ENCODE results near the gene TMEM120A. TPM values are rescaled to one million over a fixed set of nuclear protein-coding genes. Genes with fewer than 3 reads are reported as not detected.

TMEM120A gene
- total RNA-seq, 2 experiments from 2014 or later: 17.3 to 19.9 TPM

DNA sequence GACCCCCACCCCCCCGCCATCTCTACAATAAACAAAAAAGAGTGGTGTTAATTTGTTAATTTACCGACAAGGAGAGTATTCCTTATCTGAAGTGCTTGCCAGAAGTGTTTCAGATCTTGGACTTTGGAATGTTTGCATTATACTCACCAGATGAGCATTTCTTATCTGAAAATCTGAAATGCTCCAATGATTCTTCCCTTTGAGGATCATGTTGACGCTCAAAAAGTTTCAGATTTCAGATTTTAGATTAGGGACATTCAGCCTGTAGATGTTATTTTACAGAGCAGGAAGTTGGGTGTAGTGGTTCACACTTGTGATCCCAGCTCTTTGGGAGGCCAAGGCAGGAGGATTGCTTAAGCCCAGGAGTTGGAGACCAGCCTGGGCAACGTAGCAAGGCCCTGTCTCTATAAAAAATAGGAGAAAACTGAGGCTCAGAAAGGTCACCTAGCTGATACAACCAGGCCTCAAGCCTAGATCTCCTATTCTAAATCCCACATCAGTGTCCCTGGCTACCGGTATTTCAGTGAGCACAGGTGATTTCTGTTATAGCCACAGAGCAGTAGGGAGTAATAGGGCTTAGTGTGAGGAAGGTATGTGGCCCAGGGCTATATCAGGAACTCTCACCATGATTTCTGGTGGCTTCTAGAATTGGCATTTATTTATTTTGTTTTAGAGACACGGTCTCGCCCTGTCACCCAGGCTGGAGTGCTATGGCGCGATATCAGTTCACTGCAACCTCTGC, 35.4 kb downstream of the TMEM120A start:
- DNase-seq: no peak
- ChIA-PET POLR2A (no interaction called here), CTCF (interaction anchor here (0.8 kb wide), 1 partner anchor 54 kb away, joined by 3 read pairs; no protein-coding TSS in a partner anchor)
- H3K9me3 Mint-ChIP-seq: no peaks in the 10 kb centered on the region
- no peak overlapping the region for H3K27ac Mint-ChIP-seq
- H3K4me3 Mint-ChIP-seq: no peak overlapping the region
- H3K36me3 Mint-ChIP-seq (ENCODE audit: low read depth): peaks cover 7% of the 10 kb centered on the region
- H3K27me3 Mint-ChIP-seq: no peaks in the 10 kb centered on the region
- no peaks in the 10 kb centered on the region for H3K4me1 Mint-ChIP-seq

DNA sequence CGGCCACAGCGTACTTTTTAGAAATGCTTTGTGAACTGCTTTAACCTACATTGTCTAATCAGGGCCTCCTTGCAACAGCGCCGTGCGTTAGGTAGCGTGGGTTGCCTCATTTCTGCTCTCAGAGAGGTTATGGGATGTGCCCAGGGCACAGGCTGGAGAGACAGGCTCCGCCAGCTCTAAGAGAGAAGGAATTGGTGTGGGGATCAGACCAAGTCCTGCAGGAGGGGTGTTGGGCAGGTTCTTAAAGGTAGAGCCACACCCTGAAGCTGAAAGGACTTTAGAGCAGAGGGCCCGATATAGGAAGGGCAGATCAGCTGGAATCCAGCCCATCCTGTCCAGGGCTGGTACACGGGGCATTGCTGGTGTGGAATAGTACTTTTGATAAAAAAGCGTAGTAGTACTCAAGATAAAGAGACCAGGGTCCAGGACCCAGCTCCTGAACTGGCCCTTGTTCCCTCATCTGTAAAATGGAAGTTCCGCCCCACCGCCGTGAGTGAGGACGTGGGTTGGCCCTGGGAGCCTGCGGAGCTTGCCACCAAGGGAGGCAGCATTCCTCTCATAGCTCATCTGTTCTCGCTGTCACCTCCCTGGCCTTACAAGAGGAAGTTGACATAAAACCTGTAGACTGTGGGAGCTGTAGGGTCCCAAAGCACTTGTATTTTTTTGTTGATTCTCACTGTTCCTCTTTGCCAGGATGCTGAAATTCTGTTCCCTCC, 37.2 kb downstream of the TMEM120A start:
- Mint-ChIP-seq H3K9me3 (no peaks in the 10 kb centered on the region), H3K36me3 (ENCODE audit: low read depth) (peaks cover 7% of the 10 kb centered on the region), H3K27me3 (no peaks in the 10 kb centered on the region), H3K4me3 (no peak overlapping the region), H3K27ac (no peak overlapping the region), H3K4me1 (no peaks in the 10 kb centered on the region)
- DNase-seq: no peak
- CTCF ChIA-PET: interaction anchor here (1.0 to 2.0 kb wide), 4 partner anchors 10 to 226 kb away, joined by 3 to 7 read pairs (median 4); no protein-coding TSS in a partner anchor
- POLR2A ChIA-PET: no interaction called here

DNA sequence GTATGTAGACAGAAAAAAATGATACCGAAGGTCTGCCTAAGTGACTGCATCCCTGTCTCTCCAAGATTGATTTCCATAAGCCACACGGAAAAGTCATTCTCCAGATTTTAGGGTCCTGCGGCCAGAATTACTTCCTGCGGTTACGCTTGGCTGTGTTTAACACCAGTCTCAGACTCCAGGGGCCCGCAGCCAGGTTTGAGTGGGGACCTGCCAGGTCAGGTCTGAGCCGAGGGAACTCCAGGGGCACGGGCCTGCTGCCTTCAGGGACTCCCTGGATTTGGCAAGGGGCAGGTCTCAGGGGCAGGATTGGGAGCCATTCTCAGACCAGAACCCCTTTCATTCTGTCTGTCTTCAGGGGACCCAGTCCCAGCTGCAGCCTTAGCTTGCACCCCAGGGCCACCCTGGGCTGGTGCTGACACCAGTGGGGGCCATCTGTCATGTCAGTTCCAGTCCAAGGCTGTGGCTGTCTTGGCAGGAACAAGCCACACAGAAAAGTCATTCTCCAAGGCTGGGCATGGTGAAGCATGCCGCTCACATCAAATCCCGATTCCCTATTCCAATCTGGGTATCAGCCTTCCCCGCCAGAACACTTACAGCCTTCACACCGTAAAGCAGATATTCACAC, 39.0 kb downstream of the TMEM120A start:
- no peak overlapping the region for H3K4me3 Mint-ChIP-seq
- no peak for DNase-seq
- H3K9me3 Mint-ChIP-seq: no peaks in the 10 kb centered on the region
- no peaks in the 10 kb centered on the region for H3K27me3 Mint-ChIP-seq
- H3K27ac Mint-ChIP-seq: no peak overlapping the region
- ChIA-PET POLR2A (no interaction called here), CTCF (interaction anchor here (1.0 kb wide), 1 partner anchor 250 kb away, joined by 3 read pairs; no protein-coding TSS in a partner anchor)
- peaks cover 7% of the 10 kb centered on the region for H3K36me3 Mint-ChIP-seq (ENCODE audit: low read depth)
- no peaks in the 10 kb centered on the region for H3K4me1 Mint-ChIP-seq

DNA sequence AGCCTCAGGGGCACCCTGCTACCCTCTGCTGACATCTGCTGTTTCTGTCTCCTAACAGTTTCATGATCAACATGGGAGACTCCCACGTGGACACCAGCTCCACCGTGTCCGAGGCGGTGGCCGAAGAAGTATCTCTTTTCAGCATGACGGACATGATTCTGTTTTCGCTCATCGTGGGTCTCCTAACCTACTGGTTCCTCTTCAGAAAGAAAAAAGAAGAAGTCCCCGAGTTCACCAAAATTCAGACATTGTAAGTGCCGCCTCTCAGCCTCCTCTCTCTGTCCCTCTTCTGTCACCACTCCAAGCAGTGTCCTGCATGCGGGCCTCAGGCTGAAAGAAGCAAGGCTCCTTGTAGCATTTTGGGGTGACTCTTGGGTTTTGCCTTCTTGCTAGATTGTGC, 40.5 kb downstream of the TMEM120A start:
- Mint-ChIP-seq H3K4me3 (no peak overlapping the region), H3K4me1 (no peaks in the 10 kb centered on the region), H3K36me3 (ENCODE audit: low read depth) (peaks cover 7% of the 10 kb centered on the region), H3K27me3 (no peaks in the 10 kb centered on the region), H3K9me3 (no peaks in the 10 kb centered on the region), H3K27ac (no peak overlapping the region)
- POLR2A ChIA-PET: no interaction called here
- CTCF ChIA-PET: no interaction called here
- DNase-seq: no peak

DNA sequence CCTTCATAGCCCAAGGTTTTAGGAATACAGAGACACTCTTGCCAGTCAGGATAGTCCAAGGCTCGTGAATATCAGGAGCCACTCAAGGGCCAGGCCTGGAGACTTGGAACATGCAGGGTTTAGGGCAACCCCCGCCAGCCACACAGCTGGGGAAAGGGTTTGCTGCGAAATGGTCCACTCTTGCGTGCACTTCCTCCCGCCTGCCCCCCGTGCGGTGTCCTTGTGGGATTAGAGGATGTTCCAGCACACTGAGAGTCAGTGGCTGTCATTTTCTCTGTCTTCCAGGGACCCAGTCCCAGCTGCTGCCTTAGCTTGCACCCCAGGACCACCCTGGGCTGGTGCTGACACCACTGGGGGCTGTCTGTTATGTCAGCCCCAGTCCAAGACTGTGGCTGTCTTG, 41.0 kb downstream of the TMEM120A start:
- ChIA-PET POLR2A (no interaction called here), CTCF (no interaction called here)
- Mint-ChIP-seq H3K27ac (no peak overlapping the region), H3K27me3 (no peaks in the 10 kb centered on the region), H3K36me3 (ENCODE audit: low read depth) (peaks cover 7% of the 10 kb centered on the region), H3K4me1 (no peaks in the 10 kb centered on the region), H3K4me3 (no peak overlapping the region), H3K9me3 (no peaks in the 10 kb centered on the region)
- DNase-seq: no peak

DNA sequence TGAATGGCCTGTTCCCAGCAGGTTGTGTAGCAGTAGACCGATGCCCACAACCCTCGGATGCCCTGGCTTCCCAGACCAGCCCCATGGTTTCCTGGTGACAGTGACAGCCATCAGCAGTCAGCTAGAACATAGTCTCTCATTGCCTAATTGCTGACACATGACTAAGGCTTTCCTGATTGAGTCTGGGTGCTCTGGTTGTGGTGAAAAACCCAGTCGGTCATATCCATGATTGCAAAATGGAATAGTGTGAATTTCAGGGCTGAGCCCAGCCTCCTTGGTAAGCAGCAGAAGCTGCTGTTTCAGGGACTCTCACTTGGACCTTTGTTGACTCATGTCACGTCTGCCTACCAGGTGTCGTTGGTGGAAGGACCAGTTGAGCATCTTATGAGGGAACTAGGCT, 42.9 kb downstream of the TMEM120A start:
- H3K27ac Mint-ChIP-seq: no peak overlapping the region
- peaks cover 5% of the 10 kb centered on the region for H3K36me3 Mint-ChIP-seq (ENCODE audit: low read depth)
- no peak overlapping the region for H3K4me3 Mint-ChIP-seq
- CTCF ChIA-PET: no interaction called here
- DNase-seq: no peak
- no peaks in the 10 kb centered on the region for H3K9me3 Mint-ChIP-seq
- H3K27me3 Mint-ChIP-seq: no peaks in the 10 kb centered on the region
- H3K4me1 Mint-ChIP-seq: no peaks in the 10 kb centered on the region
- POLR2A ChIA-PET: no interaction called here

DNA sequence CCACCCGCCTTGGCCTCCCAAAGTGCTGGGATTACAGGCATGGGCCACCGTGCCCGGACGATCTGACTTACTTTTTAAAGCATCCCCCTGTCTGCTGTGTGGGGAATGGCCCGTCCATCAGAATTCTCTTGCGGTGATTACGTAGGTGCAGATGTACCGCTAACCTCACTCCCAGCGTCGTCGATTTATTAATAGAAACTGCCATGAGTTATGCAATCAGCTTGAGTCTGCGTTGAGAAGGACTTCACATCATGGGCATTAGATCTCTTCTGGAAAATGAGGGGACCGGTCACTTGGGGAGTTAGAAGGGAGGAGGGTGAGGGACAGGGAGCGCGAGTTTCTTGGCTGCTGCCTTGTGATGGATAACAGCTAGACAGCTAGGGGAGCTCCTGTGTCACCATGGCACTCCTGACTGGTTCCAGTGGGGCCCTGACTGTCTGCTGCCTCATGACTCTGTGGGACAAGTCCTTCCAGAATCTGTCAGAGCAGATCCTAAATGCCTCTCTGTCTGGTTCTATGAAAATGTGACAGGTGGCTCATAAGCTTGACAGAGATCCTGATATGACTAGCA, 44.2 kb downstream of the TMEM120A start:
- Mint-ChIP-seq H3K9me3 (no peaks in the 10 kb centered on the region), H3K36me3 (ENCODE audit: low read depth) (no peaks in the 10 kb centered on the region), H3K4me3 (no peak overlapping the region), H3K27me3 (no peaks in the 10 kb centered on the region), H3K27ac (no peak overlapping the region), H3K4me1 (no peaks in the 10 kb centered on the region)
- ChIA-PET POLR2A (no interaction called here), CTCF (no interaction called here)
- no peak for DNase-seq

DNA sequence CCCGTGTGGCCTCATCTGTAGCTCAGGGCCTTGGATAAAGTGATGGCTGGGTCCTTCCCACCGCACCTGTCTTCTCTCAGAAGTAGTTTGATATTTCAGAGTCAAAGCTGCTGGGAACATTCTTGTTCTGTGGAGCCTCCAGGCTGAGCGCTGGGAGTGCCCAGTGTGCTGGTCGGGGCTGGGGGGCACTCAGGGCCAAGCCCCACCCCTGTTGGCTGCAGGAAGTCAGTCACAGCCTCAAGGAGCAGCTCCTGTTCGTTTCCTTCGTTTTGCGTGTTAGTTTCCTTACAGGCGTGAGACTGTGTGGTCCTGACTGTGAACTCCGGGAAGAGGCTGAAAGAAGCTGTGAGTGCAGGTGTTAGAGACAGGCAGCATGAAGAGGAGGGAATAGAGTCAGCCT, 46.2 kb downstream of the TMEM120A start:
- H3K36me3 Mint-ChIP-seq (ENCODE audit: low read depth): no peaks in the 10 kb centered on the region
- no peaks in the 10 kb centered on the region for H3K27me3 Mint-ChIP-seq
- no peaks in the 10 kb centered on the region for H3K9me3 Mint-ChIP-seq
- H3K4me3 Mint-ChIP-seq: no peak overlapping the region
- peaks cover 3% of the 10 kb centered on the region for H3K4me1 Mint-ChIP-seq
- CTCF ChIA-PET: interaction anchor here (1.0 to 2.5 kb wide), 3 partner anchors 9 to 63 kb away, joined by 3 to 7 read pairs (median 3); no protein-coding TSS in a partner anchor
- DNase-seq: no peak
- H3K27ac Mint-ChIP-seq: no peak overlapping the region
- POLR2A ChIA-PET: no interaction called here

DNA sequence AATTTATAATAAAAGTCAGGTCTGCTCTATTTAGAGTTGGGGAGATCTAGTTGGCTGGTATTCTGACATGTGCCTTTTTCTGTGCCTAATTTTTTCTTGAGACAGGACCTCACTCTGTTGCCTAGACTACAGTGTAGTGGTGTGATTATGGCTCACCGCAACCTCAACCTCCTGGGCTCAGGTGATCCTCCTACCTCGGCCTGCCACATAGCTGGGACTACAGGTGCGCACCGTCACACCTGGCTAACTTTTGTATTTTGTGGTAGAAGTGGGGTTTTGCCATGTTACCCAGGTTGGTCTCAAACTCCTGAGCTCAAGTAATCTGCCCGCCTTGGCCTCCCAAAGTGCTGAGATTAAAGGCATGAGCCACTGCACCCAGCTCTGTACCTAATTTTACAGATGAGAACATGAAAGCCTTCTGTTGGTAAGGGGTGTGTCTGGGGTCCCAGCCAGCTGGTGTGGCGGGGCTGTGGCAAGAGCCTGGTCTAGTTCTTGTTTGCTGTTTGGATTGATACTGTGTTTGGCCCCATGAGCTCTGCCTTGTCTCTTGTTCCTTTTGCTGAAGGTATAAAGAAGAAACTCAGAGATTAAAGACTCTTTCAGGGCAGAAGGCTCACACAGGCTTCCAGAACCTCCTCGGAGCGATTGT, 48.1 kb downstream of the TMEM120A start:
- ChIA-PET CTCF (interaction anchor here (0.6 to 2.5 kb wide), 4 partner anchors 10 to 193 kb away, joined by 3 to 7 read pairs (median 4); no protein-coding TSS in a partner anchor), POLR2A (no interaction called here)
- Mint-ChIP-seq H3K4me1 (peaks cover 3% of the 10 kb centered on the region), H3K27ac (no peak overlapping the region), H3K4me3 (no peak overlapping the region), H3K9me3 (no peaks in the 10 kb centered on the region), H3K36me3 (ENCODE audit: low read depth) (no peaks in the 10 kb centered on the region), H3K27me3 (no peaks in the 10 kb centered on the region)
- no peak for DNase-seq

DNA sequence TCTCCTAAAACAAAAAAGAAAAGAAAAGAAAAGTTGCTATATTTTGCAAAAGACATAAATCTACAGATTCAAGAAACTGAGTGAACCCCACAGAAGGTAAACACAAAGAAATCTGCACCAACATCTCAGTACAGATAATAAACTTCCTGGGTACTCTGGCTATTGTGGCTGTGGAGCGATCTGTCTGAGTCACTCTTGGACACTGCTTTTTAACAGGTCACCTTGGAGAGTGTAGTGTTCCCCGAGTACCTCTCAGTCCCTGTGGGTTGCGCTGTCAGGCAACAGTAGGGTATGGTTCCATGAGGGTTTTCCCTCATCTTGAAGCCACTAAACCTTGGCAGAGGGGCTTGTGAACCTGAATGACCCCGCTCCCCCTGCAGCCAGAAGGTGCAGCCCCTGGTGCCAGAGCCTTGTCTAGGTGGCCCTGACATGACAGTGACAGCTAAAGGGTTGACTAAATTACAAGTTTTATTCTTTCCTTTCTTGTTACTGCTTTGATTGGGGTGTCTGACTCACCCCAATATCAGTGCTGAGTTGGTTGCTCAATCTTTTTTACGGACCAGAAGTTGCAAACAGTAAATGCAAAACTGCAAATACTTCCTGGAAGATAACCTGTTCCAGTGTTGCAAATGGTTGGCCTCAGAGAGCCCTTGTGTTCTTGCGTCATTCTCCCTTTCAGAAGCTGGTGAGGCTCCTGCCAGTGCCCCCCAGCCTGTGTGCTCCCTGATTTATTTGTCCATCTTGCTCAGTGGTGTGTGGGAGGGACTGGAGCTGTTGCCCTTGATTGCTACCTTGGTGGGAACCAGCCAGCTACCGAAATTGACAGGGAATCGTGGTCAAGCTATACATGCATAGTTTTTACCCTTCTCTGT, 48.9 kb downstream of the TMEM120A start:
- ChIA-PET CTCF (interaction anchor here (0.6 to 1.5 kb wide), 2 partner anchors 14 to 192 kb away, joined by 3 to 5 read pairs; no protein-coding TSS in a partner anchor), POLR2A (no interaction called here)
- Mint-ChIP-seq H3K27me3 (no peaks in the 10 kb centered on the region), H3K4me1 (peaks cover 3% of the 10 kb centered on the region), H3K27ac (no peak overlapping the region), H3K4me3 (no peak overlapping the region), H3K36me3 (ENCODE audit: low read depth) (no peaks in the 10 kb centered on the region), H3K9me3 (no peaks in the 10 kb centered on the region)
- DNase-seq: no peak

DNA sequence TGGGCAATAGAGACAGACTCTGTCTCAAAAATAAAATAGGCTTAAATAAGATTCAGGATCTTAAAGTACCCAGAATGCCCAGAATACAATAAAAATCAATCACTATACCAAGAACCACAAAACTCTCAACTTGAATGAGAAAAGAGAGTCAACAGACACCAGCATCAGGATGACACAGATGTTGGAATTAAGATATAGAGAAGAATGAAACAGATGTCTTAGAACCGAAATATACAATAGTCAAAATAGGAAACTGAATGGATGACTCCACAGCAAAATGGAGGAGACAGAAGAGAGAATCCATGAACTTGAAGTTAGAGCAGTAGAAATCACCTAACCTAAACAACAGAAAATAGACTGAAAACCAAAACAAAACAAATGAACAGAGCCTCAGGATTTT, 49.9 kb downstream of the TMEM120A start:
- ChIA-PET CTCF (no interaction called here), POLR2A (no interaction called here)
- Mint-ChIP-seq H3K27ac (no peak overlapping the region), H3K27me3 (no peaks in the 10 kb centered on the region), H3K4me1 (peaks cover 3% of the 10 kb centered on the region), H3K4me3 (no peak overlapping the region), H3K9me3 (no peaks in the 10 kb centered on the region), H3K36me3 (ENCODE audit: low read depth) (no peaks in the 10 kb centered on the region)
- no peak for DNase-seq

DNA sequence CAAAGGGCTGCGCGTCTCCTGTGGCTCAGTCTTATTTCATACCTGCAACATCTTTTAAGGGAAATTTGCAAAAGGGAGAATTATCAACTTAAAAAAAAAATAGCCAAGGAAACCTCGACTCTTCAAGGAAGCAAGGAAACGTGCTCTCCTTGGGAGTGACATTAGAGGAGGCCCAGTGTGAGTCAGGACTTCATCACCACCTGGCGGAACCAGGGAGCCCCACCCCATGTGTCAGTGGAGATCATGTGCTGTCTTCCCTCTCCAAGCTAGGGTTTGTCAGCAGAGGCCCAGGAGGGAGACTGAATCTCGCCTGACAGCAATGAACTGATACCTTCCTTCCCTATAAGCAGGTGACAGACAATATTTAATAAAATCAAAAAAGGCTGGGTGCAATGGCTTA, 50.5 kb downstream of the TMEM120A start:
- no peaks in the 10 kb centered on the region for H3K9me3 Mint-ChIP-seq
- H3K36me3 Mint-ChIP-seq (ENCODE audit: low read depth): no peaks in the 10 kb centered on the region
- no peak for DNase-seq
- ChIA-PET CTCF (no interaction called here), POLR2A (no interaction called here)
- H3K4me1 Mint-ChIP-seq: peaks cover 3% of the 10 kb centered on the region
- no peak overlapping the region for H3K4me3 Mint-ChIP-seq
- H3K27ac Mint-ChIP-seq: no peak overlapping the region
- no peaks in the 10 kb centered on the region for H3K27me3 Mint-ChIP-seq
